Measurements from ENCODE around the gene MAGI2. TPM values are rescaled to one million over a fixed set of nuclear protein-coding genes. Genes with fewer than 3 reads are reported as not detected.
A peak's percentile ranks its signal among the peaks of the same experiment; 100 is the strongest.

MAGI2 gene
- total and polyA plus RNA-seq, 8 donors: 6.1 to 9.2 (median 7.1) TPM

DNA sequence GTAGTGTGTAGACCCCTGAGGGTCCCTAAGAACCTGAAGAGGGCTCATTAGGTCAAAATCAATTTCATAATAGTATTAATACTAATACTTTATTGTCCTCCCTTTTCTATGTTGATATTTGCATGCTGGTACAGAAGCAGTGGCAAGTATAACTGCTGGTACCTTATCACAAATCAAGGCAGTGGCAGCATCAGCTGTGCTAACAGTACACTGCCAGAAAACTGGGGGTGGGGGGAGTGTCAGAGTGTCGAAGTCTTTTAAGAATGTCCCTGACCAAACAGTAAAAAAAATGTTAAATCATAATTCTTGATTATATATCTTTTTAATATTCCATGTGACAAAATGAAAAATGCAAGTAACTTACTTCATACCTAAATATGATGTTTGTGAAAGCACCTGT is 716.9 kb downstream of the MAGI2 start:
- no peaks in the 10 kb centered on the region for H3K27me3 ChIP-seq
- intact Hi-C loops (cut with DNase I): no loop called here
- ATAC-seq: no peak

GRCh38 chr7:78734626-78735025 is 718.8 kb downstream of the MAGI2 start:
- Histone ChIP-seq H3K27me3 (no peaks in the 10 kb centered on the region), H3K4me1 (no peaks in the 10 kb centered on the region), H3K36me3 (no peaks in the 10 kb centered on the region), H3K9me3 (no peaks in the 10 kb centered on the region), H3K27ac (no peak overlapping the region), H3K4me3 (no peak overlapping the region)
- DNase-seq: no peak
- ATAC-seq: no peak
- no peak for TF ChIP-seq CTCF (IDR thresholded peaks at IDR 0.05)
- intact Hi-C loops (cut with DNase I): no loop called here

More for the DNA sequence above, 716.9 kb downstream of the MAGI2 start:
- no peaks in the 10 kb centered on the region for H3K4me1 ChIP-seq
- no peak overlapping the region for H3K27ac ChIP-seq
- no peak overlapping the region for H3K4me3 ChIP-seq
- no peaks in the 10 kb centered on the region for H3K36me3 ChIP-seq
- H3K9me3 ChIP-seq: no peaks in the 10 kb centered on the region
- no peak for DNase-seq
- TF ChIP-seq CTCF (IDR thresholded peaks at IDR 0.05): no peak

GRCh38 chr7:78720066-78720465 is 733.4 kb downstream of the MAGI2 start:
- no peak for TF ChIP-seq CTCF (IDR thresholded peaks at IDR 0.05)
- Histone ChIP-seq H3K9me3 (no peaks in the 10 kb centered on the region), H3K4me3 (no peak overlapping the region), H3K27ac (no peak overlapping the region), H3K27me3 (no peaks in the 10 kb centered on the region), H3K4me1 (no peaks in the 10 kb centered on the region), H3K36me3 (no peaks in the 10 kb centered on the region)
- ATAC-seq: no peak
- intact Hi-C loops (cut with DNase I): no loop called here
- DNase-seq: no peak

GRCh38 chr7:78718212-78718611 is 735.3 kb downstream of the MAGI2 start:
- H3K4me3 ChIP-seq: no peak overlapping the region
- no peaks in the 10 kb centered on the region for H3K27me3 ChIP-seq
- TF ChIP-seq CTCF (IDR thresholded peaks at IDR 0.05): no peak
- H3K27ac ChIP-seq: no peak overlapping the region
- intact Hi-C loops (cut with DNase I): no loop called here
- no peaks in the 10 kb centered on the region for H3K9me3 ChIP-seq
- no peaks in the 10 kb centered on the region for H3K36me3 ChIP-seq
- H3K4me1 ChIP-seq: no peaks in the 10 kb centered on the region
- ATAC-seq (no peak), DNase-seq (no peak)

DNA sequence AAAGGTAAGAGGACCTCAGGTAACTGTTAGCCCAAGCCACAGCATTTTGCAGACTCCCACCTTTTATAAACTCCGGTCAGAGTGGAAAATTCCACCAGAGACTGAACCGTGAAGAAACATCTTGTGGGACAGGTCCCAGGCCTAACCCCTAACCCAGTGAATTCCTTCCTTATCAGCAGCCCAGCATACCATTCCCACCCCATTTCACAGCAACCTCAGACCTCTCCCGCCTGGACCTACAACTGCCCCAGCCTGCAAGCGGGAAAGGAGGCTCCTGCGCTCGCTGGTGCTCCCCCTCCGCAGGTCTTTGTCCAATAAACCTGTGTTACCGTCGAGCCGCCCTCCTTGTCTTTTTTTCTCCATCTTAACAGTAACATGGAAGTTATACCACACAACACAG is 736.6 kb downstream of the MAGI2 start:
- Histone ChIP-seq H3K4me1 (no peaks in the 10 kb centered on the region), H3K9me3 (no peaks in the 10 kb centered on the region), H3K4me3 (no peak overlapping the region), H3K36me3 (no peaks in the 10 kb centered on the region), H3K27ac (no peak overlapping the region), H3K27me3 (no peaks in the 10 kb centered on the region)
- intact Hi-C loops (cut with DNase I): no loop called here
- ATAC-seq: no peak
- no peak for TF ChIP-seq CTCF (IDR thresholded peaks at IDR 0.05)
- DNase-seq: peak in 1 of 4 donors; percentile 33

Data from left lung (tissue), 10 donors.